Islet of Langerhans (tissue), 1 donor: ENCODE data around the gene CNTFR.

Experiments used
- FAIRE-seq: peaks from one replicate; lab custom pipeline; 2011; peaks lifted over from hg19 to GRCh38; lab: Jason Lieb, UNC

CNTFR gene

GRCh38 chr9:34572092-34572491 lies 17.4 kb downstream of the CNTFR start:
- no peak for FAIRE-seq

- no peak for FAIRE-seq
These were observed 18.1 kb downstream of the CNTFR start for GRCh38 chr9:34571481-34571810.

- no peak for FAIRE-seq
These were observed 18.6 kb downstream of the CNTFR start for GRCh38 chr9:34570809-34571480.

- FAIRE-seq = no peak
These were observed 19.1 kb downstream of the CNTFR start for GRCh38 chr9:34570376-34570775.

GRCh38 chr9:34568774-34569173 lies 20.8 kb downstream of the CNTFR start:
- FAIRE-seq = no peak

- FAIRE-seq = no peak
These were observed 21.4 kb downstream of the CNTFR start for GRCh38 chr9:34568133-34568532.

- no peak for FAIRE-seq
These were observed 22.6 kb downstream of the CNTFR start for GRCh38 chr9:34566972-34567371.

GRCh38 chr9:34566322-34566721 lies 23.2 kb downstream of the CNTFR start:
- no peak for FAIRE-seq

- no peak for FAIRE-seq
These were observed 23.7 kb downstream of the CNTFR start for GRCh38 chr9:34565856-34566255.

GRCh38 chr9:34564617-34565016 lies 24.9 kb downstream of the CNTFR start:
- no peak for FAIRE-seq

GRCh38 chr9:34563262-34563661 lies 26.3 kb downstream of the CNTFR start:
- FAIRE-seq = no peak

GRCh38 chr9:34562135-34562745 lies 27.3 kb downstream of the CNTFR start:
- no peak for FAIRE-seq

- no peak for FAIRE-seq
These were observed 28.8 kb downstream of the CNTFR start for GRCh38 chr9:34560599-34561214.

GRCh38 chr9:34559624-34560455 lies 29.7 kb downstream of the CNTFR start:
- FAIRE-seq = no peak

GRCh38 chr9:34558919-34559623 lies 30.5 kb downstream of the CNTFR start:
- no peak for FAIRE-seq

- no peak for FAIRE-seq
These were observed 31.2 kb downstream of the CNTFR start for GRCh38 chr9:34558364-34558763.

- no peak for FAIRE-seq
These were observed 31.9 kb downstream of the CNTFR start for GRCh38 chr9:34557426-34558321.

GRCh38 chr9:34556949-34557348 lies 32.6 kb downstream of the CNTFR start:
- no peak for FAIRE-seq

- no peak for FAIRE-seq
These were observed 33.5 kb downstream of the CNTFR start for GRCh38 chr9:34555936-34556525.

GRCh38 chr9:34555500-34555899 lies 34.0 kb downstream of the CNTFR start:
- no peak for FAIRE-seq

GRCh38 chr9:34555002-34555348 lies 34.5 kb downstream of the CNTFR start:
- FAIRE-seq = no peak
